EH (cell line): Measurements from ENCODE around the gene SMIM5.
"Not testable (repeated sequence)": the region's sequence is repeated elsewhere in the genome, so short reads cannot be mapped to it uniquely, and the experiment has no call there.

Experiments used
- DNase-seq: peaks from one replicate; pipeline ENCODE4 v3.0.0-alpha.2; 2015; ENCODE audit warnings: low read depth

The SMIM5 gene

GRCh38 chr17:75624714-75625345, 8.4 kb upstream of the SMIM5 start:
- DNase-seq, result no peak

DNA sequence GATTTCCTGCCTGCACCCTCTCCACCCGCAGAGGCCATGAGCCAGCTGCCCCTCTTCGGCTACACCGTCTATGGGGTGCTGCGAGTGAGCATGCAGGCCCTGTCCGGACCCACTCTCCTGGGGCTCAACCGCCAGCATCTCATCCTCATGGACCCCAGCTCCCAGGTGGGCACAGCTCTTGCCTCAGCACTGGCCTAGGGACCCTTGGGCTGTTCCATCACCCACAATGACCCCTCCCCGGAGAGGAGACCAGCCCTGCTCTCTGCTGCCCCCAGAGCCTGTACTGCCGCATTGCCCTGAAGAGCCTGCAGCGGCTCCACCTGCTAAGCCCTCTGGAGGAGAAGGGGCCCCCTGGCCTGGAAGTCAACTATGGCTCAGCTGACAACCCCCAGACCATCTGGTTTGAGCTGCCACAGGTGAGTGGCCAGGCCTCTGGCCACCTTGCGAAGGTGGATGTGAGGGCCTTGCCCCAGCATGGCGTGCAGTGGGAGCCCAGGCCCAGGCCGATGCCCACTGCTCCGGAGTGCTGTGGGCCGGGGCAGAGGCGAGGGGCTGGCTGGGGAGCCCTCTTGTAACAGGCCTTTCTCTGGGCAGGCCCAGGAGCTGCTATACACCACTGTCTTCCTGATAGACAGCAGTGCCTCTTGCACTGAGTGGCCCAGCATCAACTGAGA, 7.3 kb upstream of the SMIM5 start:
- peak; percentile 24 for DNase-seq

DNA sequence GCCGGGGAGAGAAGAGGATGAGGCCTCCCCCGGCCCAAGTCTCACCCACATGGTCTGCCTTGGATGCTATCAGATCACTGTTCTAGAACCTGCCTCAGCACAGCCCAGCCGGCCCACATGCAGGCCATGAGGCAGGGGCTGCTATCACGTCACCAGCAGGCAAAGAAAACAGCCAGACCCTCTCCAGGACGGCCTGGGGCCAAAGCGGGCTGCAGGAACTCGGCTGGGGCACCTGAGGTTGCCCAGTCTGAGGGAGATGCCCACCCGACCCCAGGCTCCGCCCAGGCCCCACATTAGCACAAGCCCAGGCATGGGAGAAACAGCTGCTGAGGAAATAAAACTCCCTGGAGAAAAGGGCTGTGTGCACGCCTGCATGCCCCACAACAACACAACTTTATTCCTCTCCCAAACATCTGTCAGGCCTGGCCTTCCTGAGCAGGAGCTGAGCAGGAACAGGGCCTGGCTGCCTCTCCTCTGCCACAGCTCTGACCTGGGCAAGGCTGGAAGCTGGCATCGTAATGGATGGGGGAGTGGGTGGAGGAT, 6.7 kb upstream of the SMIM5 start:
- no peak for DNase-seq

DNA sequence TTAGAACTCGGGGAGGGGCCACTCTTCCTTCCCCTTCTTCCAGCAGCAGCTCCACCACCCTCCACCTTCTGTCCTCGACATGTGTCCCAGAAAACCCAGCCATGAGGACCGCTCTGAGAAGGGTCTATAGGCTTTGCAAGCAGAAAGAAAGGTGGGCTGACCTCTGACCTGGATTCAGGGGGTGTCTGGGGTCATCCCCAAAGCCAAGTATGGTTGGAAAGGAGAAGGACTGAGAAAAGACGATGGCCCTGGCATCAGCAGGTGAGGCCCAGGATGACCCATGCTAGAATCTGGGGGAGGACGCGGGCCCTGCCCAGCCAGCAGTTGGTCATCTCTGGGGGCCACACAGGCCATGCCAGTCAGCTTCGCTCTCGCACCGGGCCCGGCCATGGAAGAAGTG, 6.1 kb upstream of the SMIM5 start:
- DNase-seq, result no peak

GRCh38 chr17:75628425-75628824, 4.8 kb upstream of the SMIM5 start:
- DNase-seq, result no peak

- no peak for DNase-seq
Measured at GRCh38 chr17:75629157-75629556, 4.1 kb upstream of the SMIM5 start.

- DNase-seq, result no peak
Measured at GRCh38 chr17:75630071-75630917, 2.9 kb upstream of the SMIM5 start.

GRCh38 chr17:75631353-75631752, 1.9 kb upstream of the SMIM5 start:
- no peak for DNase-seq

DNA sequence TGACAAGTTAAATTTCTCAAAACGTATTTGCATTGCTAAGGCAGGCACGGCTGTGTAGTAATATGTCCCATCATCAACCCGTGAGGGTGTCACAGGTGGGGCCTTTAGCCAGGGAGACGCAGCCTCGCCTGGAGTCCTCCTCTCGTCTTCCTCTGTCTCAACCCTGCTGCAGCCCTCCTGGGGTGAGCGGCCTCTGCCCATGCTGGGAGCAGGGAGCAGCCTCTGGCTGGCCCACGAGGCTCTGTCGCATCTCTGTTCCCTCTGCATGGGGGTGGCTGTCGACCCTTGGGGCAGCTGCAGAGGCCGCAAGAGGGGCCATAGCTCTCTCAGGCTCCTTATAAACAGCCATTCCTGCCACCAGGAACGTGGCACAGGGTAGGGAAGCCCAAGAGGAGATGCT, 806 bp upstream of the SMIM5 start:
- DNase-seq, result no peak

DNA sequence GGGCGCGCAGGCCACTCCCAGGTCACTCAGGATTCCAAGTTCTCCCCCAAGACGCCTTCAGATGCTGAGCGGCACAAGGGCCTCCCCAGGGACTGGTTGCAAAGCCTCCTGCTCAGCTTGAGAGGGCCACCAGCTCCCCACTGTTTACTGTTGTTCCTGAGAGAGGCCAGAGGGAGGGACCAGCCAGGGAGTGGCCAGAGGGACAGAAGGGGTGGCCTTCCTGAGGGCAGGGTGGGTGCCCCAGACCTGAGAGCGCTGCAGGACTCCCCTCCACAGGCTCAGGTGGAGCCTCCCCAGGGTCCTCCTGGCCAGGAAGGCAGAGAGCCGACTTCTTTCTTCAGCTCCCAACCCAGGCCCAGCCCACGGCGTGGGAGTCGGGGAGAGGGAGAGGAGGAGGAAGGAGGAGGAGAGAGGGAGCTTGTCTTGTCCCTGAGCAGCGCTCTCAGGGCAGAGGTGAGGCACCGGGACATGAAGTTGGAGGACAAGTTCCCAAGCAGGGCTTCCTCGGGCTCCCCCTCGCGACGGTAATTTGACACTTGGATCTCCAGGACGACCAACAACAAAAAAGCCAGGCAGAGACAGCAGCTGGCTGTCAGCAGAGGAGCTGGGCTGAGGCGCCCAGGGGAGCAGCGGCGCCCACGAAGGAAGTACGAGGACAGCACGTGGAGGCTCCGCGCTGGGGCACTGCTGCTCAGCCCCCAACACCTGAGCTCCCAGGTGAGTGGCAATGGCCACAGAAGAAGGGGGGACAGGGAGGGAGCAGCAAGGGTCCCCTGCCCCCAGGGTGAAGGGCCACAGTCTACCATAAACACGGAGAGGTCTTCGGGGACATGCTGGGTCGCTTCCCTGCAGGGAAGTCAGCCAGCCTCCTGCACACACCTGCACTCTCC, 497 bp downstream of the SMIM5 start:
- DNase-seq, result peak; percentile 93

DNA sequence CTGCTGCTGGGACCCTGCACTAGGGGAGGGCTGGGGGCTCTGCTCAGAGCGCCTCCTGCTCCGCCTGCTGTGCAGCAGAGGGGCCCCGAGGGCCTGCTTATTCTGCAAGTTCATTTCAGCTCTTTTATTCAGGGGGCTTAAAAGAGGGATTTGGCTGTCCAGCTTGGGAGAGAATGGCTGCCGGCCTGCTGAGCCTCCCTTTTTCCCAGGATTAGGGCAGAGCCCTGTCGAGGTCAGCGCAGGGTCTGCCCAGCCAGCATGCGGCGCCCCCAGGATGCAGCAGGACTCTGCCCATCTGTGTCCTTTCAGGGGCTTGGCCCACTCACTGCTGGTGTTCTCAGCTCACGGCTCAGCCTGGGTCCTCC, 1.1 kb downstream of the SMIM5 start:
- DNase-seq, result no peak

DNA sequence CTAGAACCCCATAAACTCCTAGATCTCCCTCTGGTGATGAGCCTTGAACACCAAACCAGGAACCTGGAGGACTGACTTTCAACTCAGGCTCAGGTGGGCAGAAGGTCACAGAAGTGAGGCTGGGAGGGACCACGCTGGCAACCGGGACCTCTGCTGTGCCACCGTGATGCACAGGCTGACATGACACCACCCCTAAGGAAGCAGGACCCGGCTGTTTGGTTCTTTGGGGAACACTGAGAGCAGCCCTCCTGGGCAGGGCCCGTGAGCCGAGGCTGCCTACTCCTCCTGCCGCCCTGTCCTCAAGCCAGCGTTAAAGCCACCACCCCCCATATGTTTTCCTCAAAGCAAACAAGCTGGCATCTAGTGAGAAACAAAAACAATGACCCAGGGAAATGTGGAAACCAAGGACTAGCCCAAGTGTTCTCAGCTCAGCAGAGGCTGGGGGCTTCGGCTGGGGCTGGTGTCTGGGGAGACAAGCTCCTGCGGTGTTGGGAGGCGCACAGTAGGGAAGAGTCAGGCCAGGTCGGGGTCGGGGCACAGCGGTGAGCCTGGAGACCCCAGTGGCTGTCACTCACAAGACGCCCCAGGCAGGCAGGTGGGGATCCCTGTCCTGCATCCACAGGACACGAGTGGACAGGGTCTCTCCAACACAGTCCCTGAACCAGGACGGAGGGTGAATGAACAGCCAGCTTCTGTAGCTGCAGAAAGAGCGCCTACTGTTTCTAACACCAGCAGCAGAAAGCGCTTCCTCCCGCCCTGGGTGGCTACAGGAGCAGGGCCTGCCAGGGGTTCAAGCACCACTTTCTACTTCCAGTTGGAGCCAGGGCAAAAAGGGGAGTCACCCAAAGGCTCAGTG, 1.7 kb downstream of the SMIM5 start:
- DNase-seq, result no peak

DNA sequence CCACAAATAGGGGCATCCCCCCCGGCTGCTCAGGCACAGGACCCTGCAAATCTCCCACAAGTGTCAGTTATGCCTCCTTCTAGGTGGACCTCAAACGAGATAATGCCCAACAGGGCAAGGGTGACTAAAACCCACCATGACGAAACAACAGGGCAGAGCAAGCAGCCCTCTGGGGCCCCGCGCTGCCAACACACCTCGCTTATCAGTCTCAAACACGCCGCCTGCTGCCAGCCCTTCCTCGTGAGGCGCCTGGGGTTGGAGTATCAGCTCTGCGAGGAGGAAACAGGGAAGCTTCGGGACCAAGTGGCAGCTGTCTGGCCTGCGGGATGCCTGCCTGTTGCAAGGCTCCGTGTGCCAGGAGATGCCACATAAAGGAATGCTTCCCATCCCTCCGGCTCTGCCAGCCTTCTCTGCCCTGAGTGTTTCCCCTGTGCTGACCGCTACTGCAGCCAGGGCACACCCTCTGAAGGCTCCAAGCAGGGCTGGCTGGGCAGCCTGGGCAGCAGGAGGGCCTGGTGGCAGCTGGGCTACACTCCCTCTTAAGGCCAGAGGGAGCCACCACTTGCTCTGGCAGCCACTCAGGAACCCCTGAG, 2.5 kb downstream of the SMIM5 start:
- DNase-seq, result no peak

DNA sequence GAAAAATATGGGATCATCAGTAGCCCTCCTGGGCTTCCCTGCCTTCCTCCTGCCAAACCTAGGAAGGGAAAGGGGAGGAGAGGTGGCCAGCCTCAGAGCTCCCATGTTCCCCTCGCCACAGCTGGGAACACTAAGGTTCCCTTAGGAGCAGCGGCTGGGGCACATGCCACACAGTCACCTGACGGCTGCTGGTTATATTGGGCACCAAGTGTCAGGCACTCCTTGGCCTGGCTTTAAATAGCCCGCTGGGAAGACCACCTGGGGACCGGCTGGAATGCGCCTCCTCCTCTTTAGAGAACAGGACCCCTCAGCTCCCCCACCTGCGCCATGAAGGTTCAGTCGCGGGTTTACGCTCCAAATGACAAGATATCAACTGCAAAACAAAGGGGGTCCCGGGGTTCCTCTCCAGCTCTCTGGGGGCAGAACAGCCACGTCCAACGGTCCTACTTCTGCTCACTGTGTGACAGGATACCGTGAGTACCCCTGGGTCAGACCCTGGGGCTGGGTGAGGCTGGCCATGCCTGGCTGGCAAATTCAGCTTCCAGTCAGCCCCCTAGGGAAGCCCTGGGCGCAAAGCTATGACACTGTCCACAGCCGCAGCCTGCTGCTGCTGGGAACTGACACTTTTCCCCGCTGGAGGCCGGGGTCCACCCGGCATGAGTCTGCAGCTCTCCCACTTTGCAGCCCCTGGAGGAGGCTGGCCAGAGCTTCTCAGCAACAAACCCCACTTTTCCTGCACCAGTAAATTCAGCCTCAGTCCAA, 3.3 kb downstream of the SMIM5 start:
- DNase-seq, result no peak

- no peak for DNase-seq
Measured at GRCh38 chr17:75637143-75637538, 3.9 kb downstream of the SMIM5 start.

DNA sequence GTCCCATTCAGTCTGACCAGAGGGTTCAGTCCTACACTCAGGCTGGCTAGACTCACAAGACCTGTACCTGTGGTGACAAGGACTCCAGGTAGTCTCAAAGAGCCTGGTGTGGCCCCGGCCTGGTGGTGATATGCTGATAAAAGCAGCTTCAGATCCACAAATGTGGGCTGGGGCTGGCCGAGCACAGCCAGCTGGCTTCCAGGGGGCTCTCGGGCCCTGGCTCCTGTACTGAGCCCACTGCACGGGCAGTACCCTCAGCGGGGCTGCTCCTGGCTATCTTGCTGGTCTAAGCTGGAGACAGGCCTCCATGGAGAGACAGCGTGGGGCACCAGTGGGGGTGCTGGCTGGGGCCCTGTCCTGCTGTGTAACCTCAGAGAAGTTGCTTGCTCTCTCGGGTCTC, 4.3 kb downstream of the SMIM5 start:
- DNase-seq, result no peak

GRCh38 chr17:75638039-75638438, 4.8 kb downstream of the SMIM5 start:
- DNase-seq, result not testable (repeated sequence)

DNA sequence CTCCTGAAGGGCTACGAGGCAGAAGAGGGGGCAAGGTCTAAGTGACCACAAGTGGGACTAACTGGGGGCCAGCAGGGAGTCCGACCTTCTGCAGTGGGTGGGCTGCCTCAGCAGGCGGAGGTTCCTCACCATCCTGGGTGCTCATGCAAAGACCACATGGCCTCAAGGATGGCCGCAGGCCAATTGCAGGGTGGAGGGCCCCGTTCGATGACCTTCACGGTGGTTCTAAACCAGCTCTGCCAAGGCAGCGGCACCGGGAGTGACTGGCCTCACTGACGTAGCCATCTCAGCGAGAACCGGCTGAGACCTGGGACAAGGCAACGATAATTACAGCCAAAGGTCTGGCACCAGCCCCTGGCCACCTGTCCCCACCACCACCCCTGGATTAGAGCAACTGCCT, 5.7 kb downstream of the SMIM5 start:
- no peak for DNase-seq

GRCh38 chr17:75639327-75639726, 6.1 kb downstream of the SMIM5 start:
- DNase-seq, result no peak
